Endothelial cell of umbilical vein (primary cell): ENCODE results near the gene AKT2. TPM values are rescaled to one million over a fixed set of nuclear protein-coding genes. Genes with fewer than 3 reads are reported as not detected.

Experiments used
- BruUV-seq: library from RNA; stranded (reverse); fragments of 400-500 nt; replicated peaks from 2 replicates; lab custom pipeline; 2021; lab: Mats Ljungman, UMichigan
- CTCF ChIA-PET: fragments of 300-600, 350-600 bp; sonication (Branson Sonifier 250); formaldehyde crosslinking; loops from one replicate; lab custom pipeline; 2021; ENCODE audit warnings: antibody characterized with exemption, inconsistent platforms; lab: Charles Lee
- POLR2A ChIA-PET: fragments of 300-600, 350-600 bp; sonication (Branson Sonifier 250); formaldehyde crosslinking; loops from one replicate; lab custom pipeline; 2021; ENCODE audit warnings: antibody characterized with exemption, inconsistent platforms; lab: Charles Lee
- DNase-seq: peaks from one replicate; pipeline ENCODE4 v3.0.0-alpha.2; 2011; ENCODE audit warnings: low read depth, low spot score
- FAIRE-seq: peaks from 2 replicates; lab custom pipeline; 2011; peaks lifted over from hg19 to GRCh38; lab: Jason Lieb, UNC
- H2AFZ ChIP-seq: 2 replicates; pipeline ENCODE4 v1.6.0; 2012; ENCODE audit warnings: low read depth, low read length, control low read depth, inconsistent platforms
- H3K27ac ChIP-seq: 2 replicates; pipeline ENCODE4 v1.5.1; 2011; ENCODE audit warnings: low read depth, mild to moderate bottlenecking, control low read depth, low read length, moderate library complexity; ENCODE audit not compliant: insufficient read depth
- H3K27me3 ChIP-seq, 2 experiments: 2 replicates each; pipeline versions ENCODE4 v1.6.0 to v1.6.1; 2011; ENCODE audit warnings: low read length in 2 of 2, mixed read lengths in 1 of 2; ENCODE audit not compliant: control insufficient read depth in 2 of 2, insufficient read depth in 2 of 2
- H3K36me3 ChIP-seq, 2 experiments: 2 replicates in 1 of 2; 3 replicates in 1 of 2; pipeline ENCODE4 v1.5.1; 2011; ENCODE audit warnings: low read length in 2 of 2, mild to moderate bottlenecking in 1 of 2, moderate library complexity in 1 of 2; ENCODE audit not compliant: control insufficient read depth in 2 of 2, insufficient read depth in 2 of 2; ENCODE audit errors: extremely low read depth in 1 of 2
- H3K4me1 ChIP-seq: 3 replicates; pipeline ENCODE4 v1.5.1; 2011; ENCODE audit warnings: mild to moderate bottlenecking, low read length; ENCODE audit not compliant: control insufficient read depth, insufficient read depth; ENCODE audit errors: extremely low read depth
- H3K4me2 ChIP-seq: 2 replicates; pipeline ENCODE4 v1.6.1; 2011; ENCODE audit warnings: low read length, control low read depth, mixed read lengths; ENCODE audit not compliant: insufficient read depth
- H3K4me3 ChIP-seq, 3 experiments: fragments of 200-600 bp in 1 of 3; sonication (generic), shearing (Covaris generic) in 1 of 3; replicated peaks in 1 of 3; 2 replicates each; pipeline ENCODE4 v1.5.1; 2011 to 2016; ENCODE audit warnings: control low read depth in 3 of 3, low read length in 3 of 3, mild to moderate bottlenecking in 2 of 3, inconsistent platforms in 1 of 3, low read depth in 1 of 3, moderate library complexity in 1 of 3; ENCODE audit not compliant: insufficient read depth in 1 of 3
- H3K79me2 ChIP-seq: 2 replicates; pipeline ENCODE4 v1.6.0; 2012; ENCODE audit warnings: low read length, inconsistent platforms; ENCODE audit not compliant: control insufficient read depth, insufficient read depth
- H3K9ac ChIP-seq: replicated peaks from 2 replicates; pipeline ENCODE3; 2011; ENCODE audit warnings: low read length, control low read depth; ENCODE audit not compliant: insufficient read depth; ENCODE audit errors: extremely low read depth
- H3K9me1 ChIP-seq: replicated peaks from 3 replicates; pipeline ENCODE4 v1.6.0; 2011; ENCODE audit warnings: mild to moderate bottlenecking, low read length; ENCODE audit not compliant: control insufficient read depth, insufficient read depth; ENCODE audit errors: extremely low read depth
- H3K9me3 ChIP-seq: replicated peaks from 2 replicates; pipeline ENCODE4 v1.5.1; 2012; ENCODE audit warnings: low read length, inconsistent platforms; ENCODE audit not compliant: control insufficient read depth, insufficient read depth
- H4K20me1 ChIP-seq: replicated peaks from 2 replicates; pipeline ENCODE3; 2011; ENCODE audit warnings: mild to moderate bottlenecking, low read length; ENCODE audit not compliant: control insufficient read depth, insufficient read depth; ENCODE audit errors: extremely low read depth
- CTCF ChIP-seq, 2 donors: IDR thresholded peaks; 1 replicate in 1 of 2; 2 replicates in 1 of 2; pipeline ENCODE4 v1.5.1; 2011; ENCODE audit warnings: low read length in 2 of 2, mild to moderate bottlenecking in 2 of 2, moderate library complexity in 2 of 2, control low read depth in 1 of 2, inconsistent platforms in 1 of 2, low read depth in 1 of 2; ENCODE audit not compliant: insufficient read depth in 1 of 2; ENCODE audit errors: extremely low read depth in 1 of 2
- EZH2 ChIP-seq: IDR thresholded peaks from 2 replicates; pipeline ENCODE4 v1.6.1; 2012; ENCODE audit warnings: borderline replicate concordance, low read depth, mild to moderate bottlenecking, moderate library complexity, low read length, inconsistent platforms; ENCODE audit not compliant: severe bottlenecking
- FOS ChIP-seq: IDR thresholded peaks from 2 replicates; pipeline ENCODE4 v1.6.1; 2011; ENCODE audit warnings: mild to moderate bottlenecking, low read length, moderate library complexity, borderline replicate concordance; ENCODE audit not compliant: insufficient read depth
- GATA2 ChIP-seq: IDR thresholded peaks from 2 replicates; pipeline ENCODE4 v1.7.0; 2011; ENCODE audit warnings: low read depth, mild to moderate bottlenecking, moderate library complexity, mixed read lengths, low read length; ENCODE audit not compliant: insufficient read length, insufficient read depth
- JUN ChIP-seq: IDR thresholded peaks from 2 replicates; pipeline ENCODE4 v1.6.1; 2011; ENCODE audit warnings: borderline replicate concordance, low read depth; ENCODE audit not compliant: insufficient read length, insufficient read depth
- MYC ChIP-seq: IDR thresholded peaks from one replicate; pipeline ENCODE4 v1.6.1; 2011; ENCODE audit warnings: mild to moderate bottlenecking, low read depth, low read length
- POLR2A ChIP-seq: IDR thresholded peaks from 2 replicates; pipeline ENCODE4 v1.6.1; 2012; ENCODE audit warnings: low read depth, mild to moderate bottlenecking, control low read depth, low read length
- POLR2AphosphoS5 ChIP-seq: IDR thresholded peaks from 2 replicates; pipeline ENCODE4 v1.6.1; 2012; ENCODE audit warnings: low read depth, mild to moderate bottlenecking, control low read depth, low read length, moderate library complexity; ENCODE audit not compliant: insufficient read depth
- dilution Hi-C: fragments of 300-500 bp; cut with MboI; formaldehyde crosslinking; loops from one replicate; pipeline ENCODE4 v1.15.0; 2019; ENCODE audit warnings: low sequenced_read_pairs; ENCODE audit not compliant: extremely low pct_ligation_motif_present
- intact Hi-C: fragments of 100-400 bp; cut with micrococcal nuclease; formaldehyde crosslinking; loops from one replicate; pipeline ENCODE4 v1.10.0; 2022
- polyA plus RNA-seq, 4 experiments: library from polyadenylated mRNA; depleted of rRNA in 3 of 4; stranded (reverse) in 3 of 4; unstranded in 1 of 4; fragments of >200 nt; gene quantifications; 2 replicates each; pipeline versions ENCODE4 v1.2.1 to v1.2.3, GENCODE V29; 2011 to 2012; ENCODE audit warnings: missing spikeins in 1 of 4
- total RNA-seq: library from RNA; stranded (reverse); gene quantifications from 2 replicates; pipeline ENCODE4 v1.2.3, GENCODE V29; 2021
- TF ChIP-seq, protein P1 (sequence below): IDR thresholded peaks from 2 replicates; pipeline ENCODE4 v1.6.1; 2011; ENCODE audit not compliant: insufficient read depth, insufficient read length

Gene AKT2
- total and polyA plus RNA-seq, 2 donors (not counting 3 experiments of a cell fraction or from before 2014, with no cell fraction given) = 65.2 to 69.8 TPM

DNA sequence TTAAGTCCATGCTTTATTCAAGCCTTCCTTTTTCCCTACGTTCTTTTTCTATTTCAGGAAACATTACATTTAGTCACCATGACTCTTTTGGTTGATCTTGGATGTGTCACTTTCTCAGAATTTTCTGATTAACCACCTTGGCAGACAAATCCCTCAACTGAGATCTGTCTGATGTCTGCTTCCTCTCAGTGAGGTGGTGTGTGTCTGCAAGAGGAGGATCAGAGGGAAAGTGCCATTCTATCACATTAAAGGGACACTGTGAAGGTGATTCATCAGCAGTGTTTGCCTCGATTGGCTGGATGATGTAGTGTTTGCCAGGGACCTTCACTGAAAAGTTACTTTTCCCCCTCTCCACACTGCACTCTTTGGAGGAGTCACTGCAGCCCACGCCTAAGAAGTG lies 55.7 kb downstream of the AKT2 start:
- no peak overlapping the region for H3K4me3 ChIP-seq
- peaks cover 22 to 30% of the 10 kb centered on the region in 2 experiments for H3K27me3 ChIP-seq
- no peaks in the 10 kb centered on the region for H3K9me1 ChIP-seq
- no peaks in the 10 kb centered on the region for H3K79me2 ChIP-seq
- FAIRE-seq = peak; percentile 77
- H3K27ac ChIP-seq = no peak overlapping the region
- CTCF ChIA-PET = no interaction called here
- no peaks in the 10 kb centered on the region for H3K9me3 ChIP-seq
- H2AFZ ChIP-seq = no peak overlapping the region
- no peaks in the 10 kb centered on the region for H3K36me3 ChIP-seq
- DNase-seq = no peak
- H3K9ac ChIP-seq = no peak overlapping the region
- H3K4me1 ChIP-seq = peaks cover 23% of the 10 kb centered on the region
- peak; percentile 61 for TF ChIP-seq FOS
- no peak for TF ChIP-seq POLR2A
- BruUV-seq = no TSS peak
- intact Hi-C loops (no loop called here), dilution Hi-C loops (no loop called here)
- H4K20me1 ChIP-seq = no peaks in the 10 kb centered on the region
- H3K4me2 ChIP-seq = no peak overlapping the region
- POLR2A ChIA-PET = no interaction called here

DNA sequence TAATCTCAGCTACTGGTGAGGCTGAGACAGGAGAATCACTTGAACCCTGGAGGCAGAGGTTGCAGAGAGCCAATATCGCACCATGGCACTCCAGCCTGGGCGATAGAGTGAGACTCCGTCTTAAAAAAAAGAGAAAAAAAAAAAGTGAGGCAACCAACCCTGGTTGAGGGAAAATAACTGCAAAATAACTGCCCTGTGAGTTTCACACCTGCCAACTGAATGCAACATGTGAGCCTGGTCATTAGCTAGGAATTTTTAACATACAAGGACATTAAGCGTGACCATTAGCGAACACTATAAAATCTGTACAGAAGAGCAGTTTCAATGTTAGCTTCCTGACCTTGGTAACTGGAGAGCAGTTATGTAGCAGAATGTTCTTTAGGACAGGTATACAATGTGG lies 56.3 kb downstream of the AKT2 start:
- CTCF ChIA-PET = no interaction called here
- Histone ChIP-seq H2AFZ (no peak overlapping the region), H3K79me2 (no peaks in the 10 kb centered on the region), H3K27me3 (peaks cover 23 to 35% of the 10 kb centered on the region in 2 experiments), H3K4me2 (no peak overlapping the region), H3K9me3 (no peaks in the 10 kb centered on the region), H3K9me1 (no peaks in the 10 kb centered on the region), H3K4me1 (peaks cover 23% of the 10 kb centered on the region), H3K27ac (no peak overlapping the region), H4K20me1 (no peaks in the 10 kb centered on the region), H3K36me3 (no peaks in the 10 kb centered on the region), H3K4me3 (no peak overlapping the region), H3K9ac (no peak overlapping the region)
- POLR2A ChIA-PET = no interaction called here
- BruUV-seq = no TSS peak
- intact Hi-C loops = no loop called here
- dilution Hi-C loops = no loop called here
- TF ChIP-seq EZH2 (no peak), CTCF (IDR thresholded peaks at IDR 0.05; ENCODE audit: extremely low read depth in 1 of 2, insufficient read depth in 1 of 2, low read depth in 1 of 2, low read length in 2 of 2) (no peak), FOS (no peak), GATA2 (no peak), POLR2AphosphoS5 (no peak), MYC (no peak), JUN (no peak), POLR2A (no peak)
- TF ChIP-seq, protein P1, sequence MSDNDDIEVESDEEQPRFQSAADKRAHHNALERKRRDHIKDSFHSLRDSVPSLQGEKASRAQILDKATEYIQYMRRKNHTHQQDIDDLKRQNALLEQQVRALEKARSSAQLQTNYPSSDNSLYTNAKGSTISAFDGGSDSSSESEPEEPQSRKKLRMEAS = no peak
- FAIRE-seq (no peak), DNase-seq (no peak)
